SW480 (cell line): ENCODE measurements around the gene CABLES1.
A peak's percentile ranks its signal among the peaks of the same experiment; 100 is the strongest.

Experiments
- DNase-seq: peaks from one replicate; pipeline ENCODE4 v3.0.0-alpha.2; 2016; ENCODE audit warnings: low spot score

CABLES1 gene

GRCh38 chr18:23223641-23224040 lies 88.4 kb downstream of the CABLES1 start:
- DNase-seq = no peak

GRCh38 chr18:23225503-23225902 lies 90.2 kb downstream of the CABLES1 start:
- no peak for DNase-seq

DNA sequence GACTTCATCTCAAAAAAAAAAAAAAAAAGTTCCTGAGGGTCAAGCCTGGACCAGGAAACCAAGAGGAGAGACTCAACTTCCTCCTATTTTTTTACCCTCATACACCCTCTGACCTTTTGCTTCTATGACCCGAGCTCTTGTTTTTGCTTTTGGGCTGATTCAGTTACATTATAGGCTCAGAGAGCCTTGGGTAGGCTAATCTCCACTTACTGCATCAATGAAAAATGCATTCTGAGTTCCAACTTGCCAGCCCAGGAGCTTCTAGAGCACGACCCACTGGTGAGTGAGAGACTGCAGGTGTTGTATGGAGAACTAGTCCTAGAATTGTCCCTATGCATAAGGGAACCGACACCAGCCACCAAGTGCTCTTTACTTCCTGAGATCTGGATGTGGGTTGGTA lies 91.1 kb downstream of the CABLES1 start:
- DNase-seq = no peak

DNA sequence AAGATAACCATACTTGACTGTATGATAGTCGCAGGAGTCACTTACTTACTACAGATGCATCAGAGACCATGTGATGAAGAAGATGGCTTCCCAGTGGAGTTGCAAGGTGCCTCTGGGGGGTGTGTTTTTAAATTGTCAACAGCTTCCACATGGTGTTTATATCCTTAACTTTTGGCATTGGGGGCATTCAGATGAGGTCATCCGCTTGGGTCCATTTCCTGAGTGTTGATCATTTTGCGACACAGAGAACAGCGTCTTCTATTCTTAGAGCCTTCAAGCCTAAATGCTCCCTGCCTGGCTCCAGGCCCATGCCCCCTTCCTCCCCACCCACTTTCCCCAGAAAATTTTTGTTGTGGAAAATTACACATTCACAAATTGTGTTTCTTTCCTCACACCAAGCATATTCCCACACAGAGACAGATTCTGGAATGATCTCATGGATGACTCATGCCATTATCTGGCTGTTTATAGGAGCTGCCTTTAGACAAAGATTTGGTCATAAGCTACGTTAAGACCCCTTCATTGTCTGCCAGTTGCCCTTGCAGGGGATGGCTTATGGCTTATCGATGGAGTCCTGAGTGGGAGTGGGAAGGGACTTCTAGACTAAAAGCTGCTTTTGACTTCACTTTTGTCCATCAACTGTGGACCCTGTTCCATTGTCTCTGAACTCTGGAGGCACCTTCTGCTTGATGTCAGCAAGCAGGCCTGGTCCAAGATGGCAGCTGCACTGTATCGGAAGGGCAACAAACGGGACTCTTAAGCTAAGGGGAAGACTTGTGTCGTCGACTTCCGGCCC lies 91.8 kb downstream of the CABLES1 start:
- peak; percentile 33 for DNase-seq

- peak; percentile 86 for DNase-seq
These were observed 92.4 kb downstream of the CABLES1 start for GRCh38 chr18:23227726-23228070.

DNA sequence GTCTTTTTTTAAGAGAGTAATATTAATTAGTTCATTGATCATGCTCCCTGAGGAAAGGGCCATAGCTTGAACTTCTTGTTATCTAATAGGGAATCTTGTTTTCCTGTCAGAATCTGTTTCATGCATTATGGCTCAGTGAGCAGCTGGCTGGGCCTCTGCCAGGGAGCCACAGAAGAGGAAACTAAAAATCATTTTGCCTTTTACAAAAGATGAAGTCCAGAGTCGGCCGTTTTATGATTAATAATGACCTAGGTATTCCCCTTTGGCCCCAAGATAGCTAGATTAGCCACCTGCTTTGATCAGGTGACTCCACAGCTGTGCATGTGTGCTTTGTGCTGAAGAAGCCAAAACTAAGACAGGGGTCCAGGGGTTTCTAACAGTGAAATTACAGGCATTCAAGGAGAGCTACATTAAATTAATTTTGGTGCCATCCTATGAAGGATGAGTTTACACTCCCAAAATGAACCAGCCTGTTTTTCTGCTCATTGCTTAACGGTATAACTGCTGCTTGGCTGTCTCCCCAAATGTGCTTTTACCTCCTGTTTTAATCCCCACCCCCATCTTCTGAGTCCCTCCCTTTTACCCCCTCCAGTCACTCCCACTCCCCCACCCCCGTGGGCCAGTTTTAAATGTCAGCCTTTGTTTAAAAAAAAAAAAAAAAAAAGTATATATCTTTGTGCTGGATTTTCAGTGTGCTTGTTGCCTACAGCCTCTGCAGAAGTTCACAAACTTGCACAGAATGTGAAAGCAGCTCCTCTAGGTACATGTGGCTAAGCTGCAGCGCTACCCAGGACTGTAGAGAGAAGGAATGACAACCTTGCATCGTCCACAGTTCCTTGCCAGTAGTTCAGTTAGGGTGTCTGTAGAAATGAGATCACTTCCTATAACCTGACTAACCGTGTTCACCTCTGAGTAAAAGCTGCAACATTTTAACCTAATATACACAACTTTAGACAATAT lies 93.1 kb downstream of the CABLES1 start:
- no peak for DNase-seq

- DNase-seq = no peak
These were observed 94.2 kb downstream of the CABLES1 start for GRCh38 chr18:23229472-23229871.

GRCh38 chr18:23230686-23231085 lies 95.4 kb downstream of the CABLES1 start:
- DNase-seq = no peak

DNA sequence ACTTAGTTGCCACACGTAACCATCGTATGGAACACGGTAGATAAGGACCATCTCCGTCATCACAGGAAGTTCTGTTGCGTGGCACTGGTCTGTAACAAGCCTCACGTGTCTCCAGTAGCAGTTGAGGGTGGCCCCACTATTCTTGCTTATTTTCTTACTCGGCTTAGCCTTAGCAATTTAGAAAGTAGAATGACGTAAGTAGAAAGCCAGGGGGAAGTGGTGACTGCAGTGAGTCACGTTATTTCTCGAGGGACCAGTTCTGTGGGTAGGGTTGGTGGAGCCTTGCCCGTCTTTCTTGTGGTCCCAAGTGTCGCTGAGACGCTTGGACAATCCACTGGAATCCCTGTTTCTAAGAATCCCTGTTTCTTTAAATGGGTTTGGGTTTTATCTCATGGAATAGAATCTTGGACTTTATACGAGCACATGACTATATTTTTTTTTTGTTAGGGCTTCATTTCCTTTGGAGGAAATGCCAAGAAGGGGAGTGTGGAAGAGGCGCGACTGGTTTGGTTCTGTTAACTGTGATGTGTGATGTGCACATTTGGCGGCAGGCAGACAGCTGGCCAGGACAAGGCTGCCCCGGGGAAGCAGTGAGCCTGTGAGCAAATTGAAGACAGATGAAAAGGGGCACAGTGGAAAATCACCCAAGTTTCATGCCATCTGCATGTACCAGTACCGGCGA lies 96.2 kb downstream of the CABLES1 start:
- no peak for DNase-seq

DNA sequence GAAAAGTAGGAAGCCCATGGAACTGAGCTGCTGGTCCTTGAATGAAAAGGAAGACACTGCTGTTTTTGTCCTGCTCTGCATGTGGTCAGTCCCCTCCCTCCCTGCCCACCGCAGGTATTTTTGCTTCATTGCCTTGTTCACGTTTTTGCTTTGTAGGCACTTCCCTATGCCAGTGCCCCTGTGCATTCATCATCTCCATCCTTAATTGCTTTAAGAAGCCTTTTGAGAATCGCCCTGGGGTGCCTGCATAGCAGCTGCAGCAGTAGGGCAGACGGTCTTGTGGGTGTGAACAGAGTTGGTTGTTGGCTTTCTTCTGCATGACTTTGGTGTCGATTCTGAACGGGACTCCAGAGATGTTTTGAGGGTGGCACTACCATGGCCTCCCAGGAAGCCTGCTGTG lies 97.0 kb downstream of the CABLES1 start:
- no peak for DNase-seq

DNA sequence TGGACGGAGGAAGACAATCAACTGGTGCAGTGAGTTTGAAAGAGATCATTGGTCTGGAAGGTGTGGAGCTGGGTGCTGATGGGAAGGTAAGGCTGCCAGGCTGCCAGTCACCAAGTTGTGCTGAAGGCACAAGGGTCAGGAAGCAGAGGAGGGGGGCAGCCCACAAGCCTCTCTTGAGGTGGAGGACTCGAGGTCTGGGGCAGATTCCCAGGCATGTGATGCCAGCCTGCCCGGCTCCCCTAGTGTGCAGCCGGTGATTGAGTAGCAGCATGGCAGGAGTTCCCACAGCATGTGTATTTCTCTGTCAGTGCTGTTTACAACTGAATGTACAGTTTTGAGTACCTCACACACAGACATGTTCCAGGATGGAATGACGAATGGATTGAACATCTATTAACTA lies 99.3 kb downstream of the CABLES1 start:
- DNase-seq = no peak

- no peak for DNase-seq
These were observed 100.1 kb downstream of the CABLES1 start for GRCh38 chr18:23235336-23235735.

- DNase-seq = no peak
These were observed 100.6 kb downstream of the CABLES1 start for GRCh38 chr18:23235860-23236259.

- no peak for DNase-seq
These were observed 101.7 kb downstream of the CABLES1 start for GRCh38 chr18:23236876-23237468.

- no peak for DNase-seq
These were observed 102.4 kb downstream of the CABLES1 start for GRCh38 chr18:23237524-23238151.

GRCh38 chr18:23238152-23238531 lies 102.9 kb downstream of the CABLES1 start:
- DNase-seq = no peak

GRCh38 chr18:23238651-23239349 lies 103.5 kb downstream of the CABLES1 start:
- no peak for DNase-seq

- DNase-seq = no peak
These were observed 104.0 kb downstream of the CABLES1 start for GRCh38 chr18:23239350-23239692.

DNA sequence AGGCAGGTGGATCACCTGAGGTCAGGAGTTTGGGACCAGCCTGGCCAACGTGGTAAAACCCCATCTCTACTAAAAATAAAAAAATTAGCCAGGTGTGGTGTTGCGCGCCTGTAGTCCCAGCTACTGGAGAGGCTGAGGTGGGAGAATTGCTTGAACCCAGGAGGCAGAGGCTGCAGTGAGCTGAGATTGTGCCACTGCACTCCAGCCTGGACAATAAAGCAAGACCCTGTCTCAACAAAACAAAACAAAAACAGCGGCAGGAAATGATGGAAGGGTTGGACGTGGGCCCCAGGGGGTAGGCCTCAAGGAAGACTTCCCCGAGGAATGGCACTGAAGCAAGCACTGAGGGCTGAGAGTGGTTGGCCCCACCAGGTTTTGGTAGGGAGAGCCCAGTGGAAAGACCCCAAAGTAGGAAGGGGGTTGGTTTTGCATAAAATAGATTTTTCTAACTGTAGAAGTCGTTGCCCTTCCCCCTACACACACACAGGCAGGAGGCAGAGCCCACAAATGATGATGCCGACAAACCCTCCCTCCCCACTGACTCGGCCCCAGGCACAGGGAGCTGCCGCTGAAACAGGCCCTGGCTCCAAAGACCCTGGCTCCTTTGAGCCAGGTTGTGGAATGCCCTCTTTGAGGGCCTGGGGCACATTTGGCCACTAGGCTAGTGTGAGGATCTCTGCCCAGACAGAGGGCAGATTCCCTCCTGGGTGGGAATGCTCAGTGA lies 104.8 kb downstream of the CABLES1 start:
- DNase-seq = no peak

GRCh38 chr18:23240609-23240930 lies 105.3 kb downstream of the CABLES1 start:
- DNase-seq = no peak
